Activated CD4-positive, alpha-beta T cell treated with anti-CD3 and anti-CD28 coated beads, Interleukin-2, amount 10 ng/mL, durations not matched to agents 24 days and 14 days (primary cell): ENCODE measurements around the gene EFNB2. TPM values are rescaled to one million over a fixed set of nuclear protein-coding genes. Genes with fewer than 3 reads are reported as not detected.

ENCODE experiments used
- DNase-seq: peaks from one replicate; pipeline ENCODE4 v3.0.0; 2022
- H3K27ac Mint-ChIP-seq: one replicate; pipeline ENCODE4 v1.8.0; 2022; ENCODE audit warnings: mild to moderate bottlenecking, mixed read lengths
- H3K27me3 Mint-ChIP-seq: one replicate; pipeline ENCODE4 v1.8.0; 2022; ENCODE audit warnings: mixed read lengths
- H3K36me3 Mint-ChIP-seq: one replicate; pipeline ENCODE4 v1.8.0; 2022; ENCODE audit warnings: low read depth, mild to moderate bottlenecking, mixed read lengths
- H3K4me1 Mint-ChIP-seq: one replicate; pipeline ENCODE4 v1.8.0; 2021; ENCODE audit warnings: mixed read lengths
- H3K4me3 Mint-ChIP-seq: one replicate; pipeline ENCODE4 v1.8.0; 2022; ENCODE audit warnings: mild to moderate bottlenecking, moderate library complexity, mixed read lengths
- H3K9me3 Mint-ChIP-seq: one replicate; pipeline ENCODE4 v1.8.0; 2021; ENCODE audit warnings: mixed read lengths
- intact Hi-C: fragments of 100-400 bp; cut with micrococcal nuclease; formaldehyde crosslinking; loops from one replicate; pipeline ENCODE4 v1.15.1; 2023
- total RNA-seq: library from RNA; stranded (reverse); gene quantifications from 2 replicates; pipeline ENCODE4 v1.2.3, GENCODE V29; 2022

Gene EFNB2
- total RNA-seq, 1 donor from 2014 or later = 0.30 TPM

DNA sequence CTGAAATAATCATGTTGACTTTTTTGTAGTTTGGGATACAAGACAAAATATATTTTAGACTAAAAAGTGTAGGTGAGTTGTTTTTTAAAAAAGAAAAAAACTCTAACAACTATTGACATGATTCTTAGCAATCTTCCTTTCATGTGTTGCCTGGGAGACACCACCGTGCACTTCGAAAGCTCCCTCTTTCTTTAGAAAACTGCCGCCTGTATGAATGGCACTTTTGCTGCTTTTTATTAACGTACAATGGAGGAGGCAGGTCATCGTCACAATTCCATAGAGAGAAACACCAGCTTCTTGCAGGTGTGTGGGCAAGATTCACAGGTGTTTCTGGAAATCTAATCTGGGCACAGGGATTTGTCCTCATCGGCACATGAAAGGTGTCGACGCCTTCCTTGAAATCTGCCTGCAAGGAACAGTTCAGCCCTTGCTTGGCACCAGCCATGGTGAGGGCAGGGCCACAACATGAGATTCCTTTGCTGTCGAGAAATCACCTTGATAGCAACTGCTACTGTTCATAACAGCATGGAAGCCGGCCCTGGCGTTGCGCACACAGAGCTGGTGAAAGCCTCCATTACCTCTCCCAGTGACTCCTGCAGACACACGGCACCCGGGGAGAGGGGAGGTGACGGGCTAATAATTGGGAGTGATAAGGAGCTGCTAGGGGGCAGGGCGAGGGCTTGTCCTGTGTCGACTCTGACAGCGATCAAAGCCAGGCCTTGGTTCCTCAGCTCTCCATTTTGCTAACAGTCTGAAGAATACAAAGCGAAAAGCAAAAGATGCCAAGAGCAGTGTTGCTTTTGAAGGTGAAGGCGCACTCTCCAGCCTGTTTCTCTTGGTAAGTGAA is 66.5 kb downstream of the EFNB2 start:
- H3K36me3 Mint-ChIP-seq = no peaks in the 10 kb centered on the region
- H3K27me3 Mint-ChIP-seq = peaks cover 5% of the 10 kb centered on the region
- H3K27ac Mint-ChIP-seq = no peak overlapping the region
- H3K9me3 Mint-ChIP-seq = no peaks in the 10 kb centered on the region
- DNase-seq = no peak
- no peaks in the 10 kb centered on the region for H3K4me1 Mint-ChIP-seq
- H3K4me3 Mint-ChIP-seq = no peak overlapping the region
- intact Hi-C loops = no loop called here

DNA sequence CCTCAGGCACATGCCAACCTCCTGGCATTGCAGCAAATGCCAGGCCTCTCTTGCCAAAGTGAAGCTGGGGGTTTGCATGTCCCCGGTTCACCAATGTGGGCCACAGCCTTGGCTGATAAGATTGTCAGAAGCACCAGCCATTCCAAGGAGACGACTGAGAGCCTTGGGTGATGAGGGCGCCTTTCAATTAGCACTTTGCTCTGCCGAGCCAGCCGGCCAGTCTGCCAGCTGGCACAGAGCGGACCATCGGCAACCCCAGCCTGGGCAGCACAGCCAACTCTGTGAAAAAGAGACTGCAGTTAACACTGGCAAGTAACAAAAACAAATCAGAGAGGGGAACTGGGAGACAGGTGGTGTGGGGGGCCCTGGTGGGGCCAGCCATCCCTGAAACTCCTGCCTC is 67.3 kb downstream of the EFNB2 start:
- no peak overlapping the region for H3K27ac Mint-ChIP-seq
- H3K4me3 Mint-ChIP-seq = no peak overlapping the region
- intact Hi-C loops = no loop called here
- H3K27me3 Mint-ChIP-seq = peaks cover 5% of the 10 kb centered on the region
- H3K9me3 Mint-ChIP-seq = no peaks in the 10 kb centered on the region
- no peaks in the 10 kb centered on the region for H3K4me1 Mint-ChIP-seq
- DNase-seq = no peak
- no peaks in the 10 kb centered on the region for H3K36me3 Mint-ChIP-seq

DNA sequence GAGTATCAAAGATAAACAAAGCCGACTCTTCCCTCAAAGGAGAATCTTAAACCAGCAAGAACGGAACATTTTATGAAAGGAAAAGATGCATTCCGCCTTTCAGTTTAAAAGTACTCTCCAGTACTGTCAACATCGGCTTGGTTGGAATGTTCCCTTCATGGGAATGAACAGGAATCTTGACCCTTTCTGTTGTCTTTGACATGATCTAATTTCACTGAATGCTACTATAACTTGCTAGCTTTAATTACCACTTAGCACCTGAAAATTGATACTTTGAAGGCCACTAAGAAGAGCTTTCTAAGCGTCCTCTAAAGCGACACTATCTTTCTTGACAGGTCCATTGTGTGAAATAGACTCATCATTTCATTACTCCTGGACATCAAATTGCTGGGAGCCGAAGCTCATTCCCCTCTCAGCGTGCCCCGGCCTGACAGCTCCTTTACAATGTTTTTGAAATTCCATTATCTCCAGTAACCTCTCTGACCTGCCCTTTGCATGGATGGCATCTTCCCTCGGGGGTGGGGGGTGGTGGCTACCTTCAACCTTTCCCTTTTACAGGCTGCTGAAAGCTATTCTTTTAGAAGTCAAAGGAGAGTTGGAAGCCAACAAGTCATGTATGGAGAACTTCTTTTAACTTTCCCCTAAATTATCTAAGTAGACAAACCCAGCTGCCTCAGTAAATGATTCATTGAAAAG is 67.9 kb downstream of the EFNB2 start:
- Mint-ChIP-seq H3K36me3 (no peaks in the 10 kb centered on the region), H3K4me1 (no peaks in the 10 kb centered on the region), H3K27me3 (peaks cover 5% of the 10 kb centered on the region), H3K27ac (no peak overlapping the region), H3K4me3 (no peak overlapping the region), H3K9me3 (no peaks in the 10 kb centered on the region)
- no peak for DNase-seq
- intact Hi-C loops = no loop called here

DNA sequence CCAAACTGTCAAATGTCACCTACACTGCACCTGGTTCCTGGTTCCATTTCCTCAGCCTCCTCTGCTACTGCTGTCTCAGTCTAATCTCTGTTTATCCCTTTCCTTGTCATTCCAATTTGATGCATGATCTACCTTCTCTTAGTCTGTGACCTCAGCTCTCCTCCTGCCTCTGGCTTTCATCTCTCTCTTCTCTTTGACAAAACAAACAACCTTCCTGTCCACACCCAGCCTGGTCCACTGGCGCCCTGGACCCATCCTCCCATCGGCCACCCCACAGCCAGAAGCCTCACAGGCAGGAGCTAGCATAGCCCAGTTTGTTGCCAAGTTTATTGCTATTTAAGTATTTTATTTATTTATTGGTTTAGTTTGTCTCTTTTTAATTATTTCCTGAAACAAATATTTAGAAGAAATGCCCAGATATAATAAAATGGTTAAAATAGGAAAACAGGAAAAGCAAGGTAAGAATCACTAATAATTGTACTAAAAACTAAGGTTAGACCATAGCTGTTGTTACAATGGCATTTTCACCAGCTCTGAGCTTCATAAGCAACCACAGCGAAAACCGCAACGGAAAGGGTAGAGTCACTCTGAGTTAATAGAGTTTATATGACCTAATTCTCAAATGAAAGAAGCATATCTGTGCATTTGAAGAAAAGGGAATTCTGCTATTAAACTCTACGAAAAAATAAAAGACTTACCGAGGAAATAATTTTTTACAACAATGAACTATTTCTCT is 68.6 kb downstream of the EFNB2 start:
- H3K4me1 Mint-ChIP-seq = no peaks in the 10 kb centered on the region
- no peak overlapping the region for H3K27ac Mint-ChIP-seq
- H3K27me3 Mint-ChIP-seq = peaks cover 5% of the 10 kb centered on the region
- no peaks in the 10 kb centered on the region for H3K9me3 Mint-ChIP-seq
- no peak for DNase-seq
- no peaks in the 10 kb centered on the region for H3K36me3 Mint-ChIP-seq
- H3K4me3 Mint-ChIP-seq = no peak overlapping the region
- intact Hi-C loops = no loop called here

DNA sequence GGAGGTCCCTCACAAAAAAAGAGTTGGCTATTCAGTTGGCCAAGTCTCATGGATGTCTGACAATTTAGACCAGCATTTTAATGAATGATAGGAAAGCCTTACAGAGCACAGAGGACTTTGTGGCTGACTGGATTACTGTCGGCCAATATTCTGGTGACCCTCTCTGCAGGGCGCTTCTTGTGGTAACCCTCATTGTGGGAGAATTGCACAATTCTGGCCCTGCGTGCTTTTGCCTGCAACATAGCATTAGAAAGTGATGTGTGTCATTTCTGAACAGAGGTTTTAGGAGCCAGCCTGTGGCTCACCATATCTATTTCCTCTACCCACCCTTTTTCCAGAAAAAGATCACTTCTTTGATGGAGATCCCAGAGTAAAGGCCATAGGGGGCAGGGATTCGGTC is 71.4 kb downstream of the EFNB2 start:
- Mint-ChIP-seq H3K36me3 (no peaks in the 10 kb centered on the region), H3K4me3 (no peak overlapping the region), H3K9me3 (no peaks in the 10 kb centered on the region), H3K27me3 (peaks cover 5% of the 10 kb centered on the region), H3K27ac (no peak overlapping the region), H3K4me1 (no peaks in the 10 kb centered on the region)
- intact Hi-C loops = no loop called here
- DNase-seq = no peak

DNA sequence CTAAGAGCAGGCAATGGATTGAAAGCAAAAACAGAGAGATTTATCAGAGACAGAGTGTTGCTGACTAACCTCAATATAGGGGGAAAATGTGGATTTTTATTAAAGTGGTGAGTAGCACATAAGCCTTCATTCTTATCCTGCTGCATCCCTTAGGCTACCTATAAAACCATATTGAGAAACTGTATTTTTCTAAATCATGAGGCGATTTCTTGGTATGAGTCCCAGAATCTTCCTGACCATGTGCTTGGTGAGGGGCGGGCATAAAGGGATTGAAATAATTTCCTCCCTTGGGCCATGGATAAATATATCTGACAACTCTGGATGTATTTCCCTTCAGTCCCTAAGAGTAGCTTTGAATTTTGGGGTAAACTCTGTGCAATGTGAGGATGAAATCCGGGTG is 72.8 kb downstream of the EFNB2 start:
- no peak for DNase-seq
- Mint-ChIP-seq H3K27me3 (peaks cover 5% of the 10 kb centered on the region), H3K4me3 (no peak overlapping the region), H3K9me3 (no peaks in the 10 kb centered on the region), H3K27ac (no peak overlapping the region), H3K36me3 (no peaks in the 10 kb centered on the region), H3K4me1 (no peaks in the 10 kb centered on the region)
- intact Hi-C loops = no loop called here

DNA sequence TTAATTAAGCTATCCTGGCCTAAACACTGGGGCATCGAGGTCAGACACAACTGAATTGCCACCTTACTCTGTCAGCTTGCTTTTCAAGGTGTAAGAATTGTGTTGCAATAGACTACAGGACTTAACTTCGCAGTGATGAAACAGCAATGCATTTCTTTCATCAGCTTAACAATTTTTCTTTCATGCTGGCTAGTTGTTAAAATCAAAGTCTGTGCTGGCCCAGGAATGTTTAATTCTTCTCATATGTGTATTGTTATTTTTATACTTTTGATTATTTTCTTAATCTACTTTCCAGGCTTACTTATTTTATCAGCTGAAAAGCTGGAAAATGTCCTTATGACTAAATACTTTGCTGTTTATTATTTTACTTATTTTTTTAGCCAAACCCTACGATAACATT is 79.7 kb downstream of the EFNB2 start:
- H3K27ac Mint-ChIP-seq = no peak overlapping the region
- H3K9me3 Mint-ChIP-seq = no peaks in the 10 kb centered on the region
- intact Hi-C loops = no loop called here
- no peaks in the 10 kb centered on the region for H3K4me1 Mint-ChIP-seq
- no peak for DNase-seq
- H3K27me3 Mint-ChIP-seq = peaks cover 3% of the 10 kb centered on the region
- no peak overlapping the region for H3K4me3 Mint-ChIP-seq
- no peaks in the 10 kb centered on the region for H3K36me3 Mint-ChIP-seq

DNA sequence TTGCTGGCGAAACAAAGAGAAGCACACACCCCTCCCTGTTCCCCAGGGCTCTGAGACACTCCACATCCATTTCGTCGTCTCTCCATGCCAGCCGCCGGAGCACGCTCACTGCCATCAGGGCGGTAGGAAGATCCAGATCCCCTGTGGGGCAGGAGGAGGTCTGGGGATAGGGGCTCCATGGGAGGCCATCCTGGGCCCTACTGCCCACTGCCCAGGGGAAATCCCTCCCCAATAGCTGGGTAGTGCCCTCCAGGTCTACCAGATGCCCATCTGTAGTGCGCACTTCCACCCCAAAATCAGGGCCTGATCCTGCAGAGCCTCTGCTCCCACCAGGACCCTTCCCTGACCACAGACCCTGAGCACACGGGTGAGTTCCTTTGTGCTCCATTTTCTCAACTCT is 80.3 kb downstream of the EFNB2 start:
- H3K4me1 Mint-ChIP-seq = no peaks in the 10 kb centered on the region
- no peak overlapping the region for H3K27ac Mint-ChIP-seq
- H3K36me3 Mint-ChIP-seq = no peaks in the 10 kb centered on the region
- intact Hi-C loops = no loop called here
- H3K4me3 Mint-ChIP-seq = no peak overlapping the region
- H3K9me3 Mint-ChIP-seq = no peaks in the 10 kb centered on the region
- peaks cover 3% of the 10 kb centered on the region for H3K27me3 Mint-ChIP-seq
- no peak for DNase-seq

DNA sequence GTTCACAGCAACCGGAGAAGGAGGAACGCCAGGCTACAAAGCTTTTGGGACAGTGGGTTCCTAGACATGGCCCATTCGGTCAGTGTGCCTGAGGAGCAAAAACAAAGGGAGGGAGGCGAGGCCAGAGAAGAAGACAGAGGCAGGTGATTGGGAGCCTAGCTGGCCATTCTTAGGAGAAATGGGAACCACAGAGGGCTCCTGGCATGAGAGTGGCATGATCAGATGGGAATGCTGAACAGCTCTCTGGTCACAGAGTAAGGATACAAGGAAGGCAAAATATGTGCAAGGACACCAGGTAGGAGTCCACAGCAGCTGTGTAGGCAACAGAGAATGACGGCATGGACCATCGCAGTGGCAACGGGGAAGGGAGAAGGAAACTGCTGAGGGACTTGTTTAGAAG is 82.4 kb downstream of the EFNB2 start:
- H3K27me3 Mint-ChIP-seq = peaks cover 3% of the 10 kb centered on the region
- no peak for DNase-seq
- no peak overlapping the region for H3K4me3 Mint-ChIP-seq
- intact Hi-C loops = no loop called here
- H3K36me3 Mint-ChIP-seq = no peaks in the 10 kb centered on the region
- no peaks in the 10 kb centered on the region for H3K9me3 Mint-ChIP-seq
- H3K4me1 Mint-ChIP-seq = no peaks in the 10 kb centered on the region
- H3K27ac Mint-ChIP-seq = no peak overlapping the region

DNA sequence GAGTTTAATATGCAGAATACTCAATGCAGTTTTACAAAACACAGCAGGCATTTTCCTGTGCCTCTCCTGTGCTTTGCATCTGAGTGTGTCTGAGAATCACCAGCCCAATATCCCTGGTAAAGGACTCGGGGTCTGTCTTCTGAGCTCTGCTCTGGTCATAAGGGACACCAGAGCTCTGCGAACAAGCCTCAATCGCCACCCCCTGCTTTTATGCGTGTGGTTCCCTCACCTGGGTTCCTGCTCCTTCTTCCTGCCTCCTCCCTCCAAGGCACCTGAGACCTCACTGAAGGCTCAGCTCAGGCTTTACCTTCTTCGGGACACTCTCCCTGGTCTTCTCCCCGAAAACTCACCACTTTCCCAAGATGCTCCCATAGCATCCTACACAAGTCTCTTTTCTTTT is 84.5 kb downstream of the EFNB2 start:
- Mint-ChIP-seq H3K4me1 (no peaks in the 10 kb centered on the region), H3K27me3 (peaks cover 3% of the 10 kb centered on the region), H3K36me3 (no peaks in the 10 kb centered on the region), H3K9me3 (no peaks in the 10 kb centered on the region), H3K27ac (no peak overlapping the region), H3K4me3 (no peak overlapping the region)
- DNase-seq = no peak
- intact Hi-C loops = no loop called here

DNA sequence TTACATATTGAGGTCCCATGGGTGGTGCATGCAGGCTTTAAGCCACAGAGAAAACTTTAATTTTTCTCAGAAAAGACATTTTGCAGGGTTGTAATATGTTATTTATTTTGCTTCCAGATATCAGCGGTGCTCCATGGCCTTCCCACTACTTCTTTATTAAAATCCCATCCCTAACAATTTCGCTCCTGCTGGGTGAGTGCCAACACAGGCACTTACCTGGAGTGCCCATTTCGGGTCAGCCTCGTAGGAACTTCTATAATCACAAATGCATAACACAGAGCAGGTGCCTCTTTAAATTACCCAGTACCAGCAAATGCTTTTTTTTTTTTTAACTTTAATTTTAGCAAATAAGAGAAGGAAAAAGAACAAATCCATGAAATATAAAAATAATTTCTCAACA is 86.4 kb downstream of the EFNB2 start:
- H3K4me1 Mint-ChIP-seq = no peaks in the 10 kb centered on the region
- H3K9me3 Mint-ChIP-seq = no peaks in the 10 kb centered on the region
- no peaks in the 10 kb centered on the region for H3K36me3 Mint-ChIP-seq
- intact Hi-C loops = no loop called here
- no peak overlapping the region for H3K4me3 Mint-ChIP-seq
- H3K27ac Mint-ChIP-seq = no peak overlapping the region
- peaks cover 3% of the 10 kb centered on the region for H3K27me3 Mint-ChIP-seq
- no peak for DNase-seq

DNA sequence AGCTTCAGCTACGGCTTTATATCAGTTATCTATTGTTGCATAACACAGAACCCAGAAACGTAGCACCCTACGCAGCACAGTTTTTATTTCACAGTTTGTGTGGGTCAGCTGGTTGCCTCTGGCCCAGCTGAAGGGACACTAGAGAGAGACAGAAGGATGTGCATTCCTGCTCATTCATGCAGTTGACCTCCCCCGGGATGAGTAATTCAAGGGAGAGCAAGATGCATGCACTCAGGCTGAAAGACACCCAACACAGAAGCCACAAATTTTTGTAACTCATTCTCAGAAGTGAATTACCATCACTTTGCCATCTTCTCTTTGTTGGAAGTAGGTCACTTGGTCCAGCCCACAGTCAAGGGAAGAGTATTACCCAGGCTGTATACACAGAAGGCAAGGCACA is 89.5 kb downstream of the EFNB2 start:
- DNase-seq = no peak
- no peak overlapping the region for H3K4me3 Mint-ChIP-seq
- no peak overlapping the region for H3K27ac Mint-ChIP-seq
- no peaks in the 10 kb centered on the region for H3K9me3 Mint-ChIP-seq
- H3K36me3 Mint-ChIP-seq = no peaks in the 10 kb centered on the region
- intact Hi-C loops = no loop called here
- no peaks in the 10 kb centered on the region for H3K4me1 Mint-ChIP-seq
- H3K27me3 Mint-ChIP-seq = no peaks in the 10 kb centered on the region

DNA sequence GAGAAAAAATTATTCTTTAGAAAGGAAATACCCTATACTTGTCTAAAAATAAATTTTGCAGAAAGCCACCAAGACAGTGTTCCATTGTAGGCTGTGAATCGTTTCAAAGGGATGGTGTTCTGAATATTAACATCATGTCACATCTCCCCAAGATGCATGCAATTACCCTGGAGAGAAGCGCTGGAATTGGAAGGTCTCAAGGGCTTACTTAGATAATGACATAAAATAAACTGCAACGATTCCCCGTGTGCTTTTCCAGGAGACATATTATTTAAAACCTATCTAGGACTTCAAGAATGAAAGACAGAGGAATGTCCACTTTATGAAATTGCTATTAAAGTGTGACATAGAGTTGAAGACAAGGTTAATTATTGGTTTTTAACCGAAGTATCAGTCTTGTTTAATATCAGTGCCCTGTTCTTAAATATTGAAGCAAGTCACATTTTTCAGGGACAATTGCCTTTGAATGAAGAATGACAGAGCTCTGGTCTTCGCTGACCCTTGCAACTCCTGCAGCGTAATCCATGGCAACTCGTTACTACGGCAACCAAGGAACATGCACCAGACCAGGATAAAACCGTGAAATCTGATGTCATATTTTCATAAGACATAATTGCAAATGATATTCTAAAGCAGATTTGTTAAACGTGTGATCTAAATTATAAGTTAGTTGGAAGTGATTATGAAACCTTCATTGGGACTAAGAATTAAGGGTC is 91.7 kb downstream of the EFNB2 start:
- no peak for DNase-seq
- H3K9me3 Mint-ChIP-seq = no peaks in the 10 kb centered on the region
- intact Hi-C loops = no loop called here
- no peak overlapping the region for H3K4me3 Mint-ChIP-seq
- no peaks in the 10 kb centered on the region for H3K36me3 Mint-ChIP-seq
- H3K27ac Mint-ChIP-seq = no peak overlapping the region
- H3K4me1 Mint-ChIP-seq = no peaks in the 10 kb centered on the region
- peaks cover 2% of the 10 kb centered on the region for H3K27me3 Mint-ChIP-seq

DNA sequence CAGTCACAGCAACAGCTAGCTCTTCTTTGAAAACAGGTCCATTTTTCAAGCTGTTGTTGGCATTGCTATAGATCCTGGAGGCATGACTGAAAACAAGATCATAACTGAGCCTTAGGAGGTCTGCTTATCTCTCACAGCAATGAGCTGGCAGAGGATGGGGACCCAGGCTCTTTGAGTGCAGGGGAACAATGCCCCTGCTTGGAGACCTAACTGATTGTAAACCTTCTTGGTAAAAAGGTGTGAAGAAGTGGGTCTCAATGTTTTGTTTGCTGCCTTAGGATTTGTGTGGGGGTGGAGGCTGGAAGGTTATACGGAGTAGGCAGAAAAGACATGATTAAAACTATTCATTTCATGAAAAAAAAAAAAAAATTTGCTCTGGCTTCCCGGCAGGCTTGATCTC is 94.6 kb downstream of the EFNB2 start:
- Mint-ChIP-seq H3K4me3 (no peak overlapping the region), H3K4me1 (no peaks in the 10 kb centered on the region), H3K9me3 (no peaks in the 10 kb centered on the region), H3K27me3 (peaks cover 2% of the 10 kb centered on the region), H3K27ac (no peak overlapping the region), H3K36me3 (no peaks in the 10 kb centered on the region)
- intact Hi-C loops = no loop called here
- DNase-seq = no peak
